ENCODE measurements around the gene DGKB.
"Not testable (repeated sequence)": the region's sequence is repeated elsewhere in the genome, so short reads cannot be mapped to it uniquely, and the experiment has no call there.

DGKB gene

GRCh38 chr7:14497390-14497789 is 405.2 kb downstream of the DGKB start:
- no peak for DNase-seq
- H3K36me3 ChIP-seq, result no peaks in the 10 kb centered on the region
- H3K27me3 ChIP-seq, result no peaks in the 10 kb centered on the region
- no peaks in the 10 kb centered on the region for H3K9me3 ChIP-seq
- no peak overlapping the region for H3K4me3 ChIP-seq (ENCODE audit: low read depth, low read length)
- H3K4me1 ChIP-seq, result no peaks in the 10 kb centered on the region
- TF ChIP-seq CTCF (IDR thresholded peaks at IDR 0.05; ENCODE audit: low read depth, low read length), result no peak

- H3K4me1 ChIP-seq, result no peaks in the 10 kb centered on the region
- H3K27me3 ChIP-seq, result no peaks in the 10 kb centered on the region
- no peak overlapping the region for H3K4me3 ChIP-seq (ENCODE audit: low read depth, low read length)
- no peaks in the 10 kb centered on the region for H3K36me3 ChIP-seq
- DNase-seq, result no peak
- TF ChIP-seq CTCF (IDR thresholded peaks at IDR 0.05; ENCODE audit: low read depth, low read length), result no peak
- H3K9me3 ChIP-seq, result no peaks in the 10 kb centered on the region
These were observed 406.9 kb downstream of the DGKB start for GRCh38 chr7:14495633-14496032.

DNA sequence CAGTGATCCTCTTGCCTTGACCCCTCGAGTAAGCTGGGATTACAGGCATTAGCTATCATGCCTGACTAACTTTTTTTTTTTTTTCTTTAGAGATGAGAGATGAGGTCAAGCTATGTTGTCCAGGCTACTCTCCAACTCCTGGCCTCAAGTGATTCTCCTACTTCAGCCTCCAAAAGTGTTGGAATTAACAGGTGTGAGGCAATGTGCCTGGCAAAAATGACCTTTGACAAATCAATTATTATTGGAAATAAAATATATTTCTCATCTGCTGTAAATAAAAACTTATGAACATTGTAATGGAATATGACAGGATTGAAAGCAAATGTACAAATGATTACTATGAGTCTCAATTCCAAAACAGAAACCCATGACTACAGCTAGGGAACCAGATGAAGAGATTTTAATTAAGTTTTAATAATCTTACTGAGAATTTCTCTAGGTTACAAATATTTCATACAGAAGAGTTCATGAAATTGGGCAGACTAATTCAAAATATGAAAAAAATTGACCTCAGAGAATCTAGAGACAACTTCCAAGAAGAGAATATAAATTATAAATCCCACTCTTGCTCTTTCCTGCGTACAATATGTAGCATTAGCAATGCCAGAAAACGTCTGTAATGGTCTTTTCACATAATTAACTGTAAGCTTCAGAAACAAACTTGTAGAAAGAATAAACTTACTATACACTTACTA is 414.7 kb downstream of the DGKB start:
- DNase-seq, result no peak
- H3K27me3 ChIP-seq, result no peaks in the 10 kb centered on the region
- H3K4me1 ChIP-seq, result no peaks in the 10 kb centered on the region
- no peaks in the 10 kb centered on the region for H3K36me3 ChIP-seq
- no peak for TF ChIP-seq CTCF (IDR thresholded peaks at IDR 0.05; ENCODE audit: low read depth, low read length)
- no peaks in the 10 kb centered on the region for H3K9me3 ChIP-seq
- H3K4me3 ChIP-seq (ENCODE audit: low read depth, low read length), result no peak overlapping the region

DNA sequence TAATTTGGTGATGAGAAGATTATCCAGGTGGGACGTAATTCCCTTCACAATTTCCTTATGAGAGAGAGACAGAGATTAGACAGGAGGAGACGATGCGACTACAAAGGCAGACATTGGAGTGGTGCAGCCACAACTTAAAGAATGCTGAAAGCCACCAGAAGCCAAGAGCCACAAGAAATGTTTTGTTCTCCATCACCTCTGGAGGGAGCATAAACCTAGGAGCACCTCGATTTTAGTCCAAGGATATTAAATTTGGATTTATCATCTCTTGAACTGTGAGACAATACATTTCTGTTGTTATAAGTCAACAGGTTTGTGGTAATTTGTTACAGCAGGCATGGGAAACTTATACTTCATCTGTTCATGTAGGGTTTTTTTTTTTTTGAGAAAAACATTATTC is 418.9 kb downstream of the DGKB start:
- no peak for DNase-seq

GRCh38 chr7:14480281-14480680 is 422.3 kb downstream of the DGKB start:
- DNase-seq, result no peak
- Histone ChIP-seq H3K9me3 (no peaks in the 10 kb centered on the region), H3K4me1 (peaks cover 4% of the 10 kb centered on the region), H3K36me3 (no peaks in the 10 kb centered on the region), H3K27me3 (no peaks in the 10 kb centered on the region), H3K4me3 (ENCODE audit: low read depth, low read length) (no peak overlapping the region)
- no peak for TF ChIP-seq CTCF (IDR thresholded peaks at IDR 0.05; ENCODE audit: low read depth, low read length)

More for the DNA sequence above, 418.9 kb downstream of the DGKB start:
- Histone ChIP-seq H3K27me3 (no peaks in the 10 kb centered on the region), H3K4me3 (ENCODE audit: low read depth, low read length) (no peak overlapping the region), H3K9me3 (no peaks in the 10 kb centered on the region), H3K4me1 (peaks cover 4% of the 10 kb centered on the region), H3K36me3 (no peaks in the 10 kb centered on the region)
- no peak for TF ChIP-seq CTCF (IDR thresholded peaks at IDR 0.05; ENCODE audit: low read depth, low read length)

GRCh38 chr7:14478834-14479510 is 423.6 kb downstream of the DGKB start:
- H3K36me3 ChIP-seq, result no peaks in the 10 kb centered on the region
- H3K27me3 ChIP-seq, result no peaks in the 10 kb centered on the region
- H3K4me3 ChIP-seq (ENCODE audit: low read depth, low read length), result no peak overlapping the region
- no peaks in the 10 kb centered on the region for H3K9me3 ChIP-seq
- peaks cover 4% of the 10 kb centered on the region for H3K4me1 ChIP-seq
- no peak for TF ChIP-seq CTCF (IDR thresholded peaks at IDR 0.05; ENCODE audit: low read depth, low read length)
- DNase-seq, result no peak

DNA sequence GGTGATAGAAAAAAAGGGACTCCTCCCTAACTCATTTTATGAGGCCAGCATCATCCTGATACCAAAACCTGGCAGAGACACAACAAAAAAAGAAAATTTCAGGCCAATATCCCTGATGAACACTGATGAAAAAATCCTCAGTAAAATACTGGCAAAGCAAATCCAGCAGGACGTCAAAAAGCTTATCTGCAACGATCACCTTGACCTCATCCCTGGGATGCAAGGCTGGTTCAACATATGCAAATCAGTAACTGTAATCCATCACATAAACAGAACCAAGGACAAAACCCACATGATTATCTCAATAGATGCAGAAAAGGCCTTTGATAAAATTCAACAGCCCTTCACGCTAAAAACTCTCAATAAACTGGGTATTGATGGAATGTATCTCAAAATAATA is 440.8 kb downstream of the DGKB start:
- not testable (repeated sequence) for H3K9me3 ChIP-seq, H3K4me1 ChIP-seq, H3K36me3 ChIP-seq

DNA sequence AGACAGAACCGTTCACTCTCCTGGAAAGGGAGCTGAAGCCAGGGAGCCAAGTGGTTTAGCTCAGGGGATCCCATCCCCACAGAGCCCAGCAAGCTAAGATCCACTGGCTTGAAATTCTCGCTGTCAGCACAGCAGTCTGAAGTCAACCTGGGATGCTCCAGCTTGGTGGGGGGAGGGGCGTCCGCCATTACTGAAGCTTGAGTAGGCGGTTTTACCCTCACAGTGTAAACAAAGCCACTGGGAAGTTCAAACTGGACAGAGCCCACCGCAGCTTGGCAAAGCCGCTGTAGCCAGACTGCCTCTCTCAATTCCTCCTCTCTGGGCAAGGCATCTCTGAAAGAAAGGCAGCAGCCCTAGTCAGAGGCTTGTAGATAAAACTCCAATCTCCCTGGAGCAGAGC is 443.7 kb downstream of the DGKB start:
- not testable (repeated sequence) for H3K4me3 ChIP-seq (ENCODE audit: low read depth, low read length); H3K27me3 ChIP-seq; H3K9me3 ChIP-seq; DNase-seq; H3K36me3 ChIP-seq; H3K4me1 ChIP-seq

More for the DNA sequence above, 440.8 kb downstream of the DGKB start:
- not testable (repeated sequence) for H3K27me3 ChIP-seq; DNase-seq; H3K4me3 ChIP-seq (ENCODE audit: low read depth, low read length)
